NCI-H1048 (cell line): ENCODE measurements around the gene FOXB2.
"Not testable (repeated sequence)": the region's sequence is repeated elsewhere in the genome, so short reads cannot be mapped to it uniquely, and the experiment has no call there.

ENCODE experiments used
- DNase-seq: peaks from one replicate; lab custom pipeline; 2025; lab: John Stamatoyannopoulos, UW

Gene FOXB2

DNA sequence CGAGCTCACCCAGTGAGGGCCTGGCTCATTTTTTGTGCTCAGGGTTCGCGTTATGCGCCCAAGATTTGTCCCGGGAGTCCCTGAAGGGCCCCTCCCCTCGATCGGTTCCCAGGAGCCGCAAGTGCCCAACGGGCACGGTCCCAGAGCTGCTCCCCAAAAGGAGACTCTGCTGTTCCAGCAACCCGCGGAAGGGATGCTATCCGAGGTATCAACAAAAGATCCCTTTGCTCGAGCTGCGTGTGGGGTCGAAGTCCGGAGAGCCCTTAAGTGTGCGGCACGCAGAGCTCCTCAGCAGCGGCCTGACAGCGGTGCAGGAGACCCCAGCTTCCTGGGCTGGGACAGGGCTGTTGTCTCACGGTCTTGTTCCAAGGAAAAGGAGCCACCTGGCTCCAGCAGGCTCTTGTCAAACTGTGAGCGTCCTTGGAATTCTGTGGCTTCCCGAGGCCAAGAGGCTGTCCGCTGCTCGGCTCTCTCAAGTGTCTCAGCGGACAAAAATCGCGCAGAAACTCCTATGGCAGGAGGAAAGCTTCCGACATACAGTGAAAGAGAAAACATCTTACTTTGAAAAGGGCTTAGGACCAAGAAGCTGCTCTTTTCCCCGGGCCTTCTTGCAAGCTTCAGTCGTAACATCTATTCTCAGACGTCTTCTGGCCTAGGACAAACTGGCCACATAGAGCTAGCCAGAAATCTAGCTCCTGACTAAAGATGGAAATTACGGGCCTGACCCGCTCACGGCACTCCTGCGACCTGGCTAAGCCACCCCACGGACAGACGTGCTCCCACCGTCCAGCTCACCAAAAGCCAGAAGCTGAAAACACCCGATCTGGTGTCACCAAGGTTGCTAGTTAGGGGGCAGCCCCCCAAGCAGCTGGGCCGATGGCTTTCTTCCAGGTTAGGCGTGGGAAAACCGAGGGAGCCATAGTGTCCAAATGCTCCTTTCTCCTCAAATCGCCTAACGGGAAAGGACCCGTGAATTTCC is 2.6 kb upstream of the FOXB2 start:
- no peak for DNase-seq

DNA sequence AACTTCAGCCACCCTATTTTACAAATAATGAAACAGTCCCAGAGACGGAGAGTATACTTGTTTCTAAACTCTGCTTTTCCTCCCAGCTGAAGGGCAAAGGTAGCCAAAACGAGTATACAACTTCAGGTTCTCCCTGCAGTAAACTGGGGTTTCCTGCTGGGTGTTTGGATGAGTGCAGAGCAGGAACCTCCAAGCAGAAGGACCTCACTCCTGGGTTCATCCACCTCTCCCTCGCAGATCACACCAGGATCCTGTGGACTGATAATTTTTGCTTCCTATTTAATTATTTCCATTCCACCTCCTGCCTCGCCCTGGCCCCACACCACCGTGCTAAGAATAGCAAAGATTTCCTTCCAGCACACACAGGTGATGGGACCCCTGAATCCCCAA is 2.0 kb upstream of the FOXB2 start:
- no peak for DNase-seq

DNA sequence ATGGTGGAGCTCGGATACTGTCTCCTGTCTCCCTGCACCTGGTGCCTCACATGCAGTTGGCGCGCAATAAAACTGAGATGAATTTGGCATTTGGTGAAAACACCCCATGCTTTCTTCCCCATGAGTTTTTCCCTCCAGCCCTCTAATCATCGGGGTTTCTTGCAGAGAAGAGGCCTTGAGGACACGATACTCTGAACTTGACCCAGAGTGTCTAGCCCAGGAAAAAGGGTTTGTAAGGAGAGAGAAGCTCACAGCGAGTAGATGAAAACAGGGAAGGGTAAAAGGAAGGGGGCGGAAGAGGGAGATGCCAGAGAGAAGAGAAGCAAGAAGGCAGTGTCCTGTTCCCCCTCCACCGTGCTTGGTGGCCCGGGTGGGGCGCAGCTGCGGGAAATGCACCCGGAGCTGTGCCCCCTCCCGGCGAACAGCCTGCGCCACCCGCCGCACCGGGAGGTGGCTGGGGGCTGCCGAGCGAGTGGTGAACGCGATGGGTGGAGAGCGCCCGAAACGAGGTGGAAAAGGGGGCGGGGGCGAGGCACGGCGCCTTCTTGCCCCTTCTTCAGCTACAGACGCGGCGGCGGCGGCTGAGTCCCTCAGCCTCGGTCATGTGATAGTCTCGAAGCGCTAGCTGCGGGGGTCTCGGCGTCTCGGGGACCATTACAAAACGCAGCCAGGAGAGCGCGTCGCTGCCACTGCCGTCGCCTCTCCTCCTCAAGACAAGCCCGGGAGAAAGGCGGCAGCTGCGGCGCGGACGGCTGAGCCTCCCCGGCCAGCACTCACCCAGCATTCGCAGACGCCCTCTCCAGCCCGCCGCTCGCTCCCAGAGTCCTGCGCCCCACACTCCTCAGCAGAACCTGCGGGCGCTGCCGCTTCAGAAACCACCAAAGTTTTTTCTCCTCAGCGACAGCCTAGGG is 1.1 kb upstream of the FOXB2 start:
- no peak for DNase-seq

DNA sequence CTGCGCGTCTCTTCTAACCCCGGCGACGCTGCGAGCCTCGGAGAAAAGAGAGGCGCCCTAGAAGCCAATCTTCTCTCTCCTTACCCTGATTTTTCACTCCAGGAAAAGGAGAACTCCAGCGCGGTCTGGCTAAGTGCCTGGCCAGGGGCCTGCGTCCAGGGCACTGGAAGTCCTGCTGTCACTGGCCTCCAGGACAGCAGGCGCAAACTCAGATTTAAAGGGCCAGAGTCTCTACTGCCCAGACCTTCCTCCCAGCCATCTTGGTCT is 553 bp upstream of the FOXB2 start:
- no peak for DNase-seq

DNA sequence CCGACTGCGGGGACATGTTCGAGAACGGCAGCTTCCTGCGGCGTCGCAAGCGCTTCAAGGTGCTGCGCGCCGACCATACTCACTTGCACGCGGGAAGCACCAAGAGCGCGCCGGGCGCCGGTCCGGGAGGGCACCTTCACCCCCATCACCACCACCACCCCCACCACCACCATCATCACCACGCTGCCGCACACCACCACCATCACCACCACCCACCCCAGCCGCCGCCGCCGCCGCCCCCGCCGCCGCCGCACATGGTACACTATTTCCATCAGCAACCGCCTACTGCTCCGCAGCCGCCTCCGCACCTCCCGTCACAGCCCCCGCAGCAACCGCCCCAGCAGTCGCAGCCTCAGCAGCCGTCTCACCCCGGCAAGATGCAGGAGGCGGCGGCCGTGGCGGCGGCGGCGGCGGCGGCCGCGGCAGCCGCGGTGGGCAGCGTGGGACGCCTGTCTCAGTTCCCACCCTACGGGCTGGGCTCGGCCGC is 514 bp downstream of the FOXB2 start:
- no peak for DNase-seq

DNA sequence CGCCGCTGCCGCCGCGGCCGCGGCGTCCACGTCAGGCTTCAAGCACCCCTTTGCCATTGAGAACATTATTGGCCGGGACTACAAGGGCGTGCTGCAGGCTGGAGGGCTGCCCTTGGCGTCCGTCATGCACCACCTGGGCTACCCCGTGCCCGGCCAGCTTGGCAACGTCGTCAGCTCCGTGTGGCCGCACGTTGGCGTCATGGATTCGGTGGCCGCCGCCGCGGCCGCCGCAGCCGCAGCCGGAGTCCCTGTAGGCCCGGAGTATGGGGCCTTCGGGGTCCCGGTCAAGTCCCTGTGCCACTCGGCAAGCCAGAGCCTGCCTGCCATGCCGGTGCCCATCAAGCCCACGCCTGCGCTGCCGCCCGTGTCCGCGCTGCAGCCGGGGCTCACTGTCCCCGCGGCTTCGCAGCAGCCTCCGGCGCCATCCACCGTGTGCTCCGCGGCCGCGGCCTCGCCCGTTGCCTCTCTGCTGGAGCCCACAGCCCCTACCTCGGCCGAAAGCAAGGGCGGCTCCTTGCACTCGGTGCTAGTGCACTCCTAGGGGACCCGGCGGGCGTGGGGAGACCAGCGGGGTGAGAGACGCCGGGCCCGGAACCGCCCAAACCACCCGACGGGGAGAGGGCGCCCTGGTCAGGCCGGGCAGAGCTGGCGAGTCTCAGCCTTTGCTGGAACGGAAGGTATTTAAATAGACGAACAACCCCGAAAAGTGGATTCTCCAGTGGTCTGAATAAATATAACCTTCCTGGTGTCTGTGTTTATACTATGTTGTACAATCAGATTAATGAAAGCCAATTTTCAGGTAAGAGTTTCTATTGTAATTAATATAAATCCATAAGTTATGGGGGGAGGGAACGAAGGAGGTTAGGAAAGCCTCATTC is 1.2 kb downstream of the FOXB2 start:
- DNase-seq: no peak

DNA sequence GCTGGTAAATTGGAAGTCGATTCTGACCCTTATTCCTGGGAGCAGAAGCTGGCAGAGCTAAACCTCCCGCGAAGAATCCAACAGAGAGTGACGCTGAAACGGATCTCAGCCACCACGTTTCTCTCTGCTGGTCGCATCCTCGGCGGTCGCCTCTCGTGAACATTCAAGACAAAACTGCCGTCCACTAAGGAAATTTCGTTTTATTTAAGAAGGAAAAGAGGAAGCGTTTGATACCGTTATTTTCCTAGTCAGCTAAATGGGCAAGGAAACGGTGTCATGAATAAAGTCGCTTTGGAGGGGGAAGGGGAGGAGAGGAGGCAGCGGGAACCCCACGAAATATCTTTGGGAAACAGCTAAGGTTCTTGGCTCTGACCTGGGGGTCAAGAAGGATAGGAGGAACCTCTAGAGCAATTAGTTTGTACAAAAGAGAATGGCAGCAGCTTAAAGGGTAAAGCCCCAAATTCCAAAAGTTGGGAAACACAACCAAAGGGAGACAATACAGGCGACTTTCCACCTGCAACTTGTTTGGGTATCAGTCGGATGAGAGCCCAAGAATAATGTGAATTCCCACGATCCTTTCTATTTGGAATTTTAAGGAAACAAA is 1.9 kb downstream of the FOXB2 start:
- no peak for DNase-seq

DNA sequence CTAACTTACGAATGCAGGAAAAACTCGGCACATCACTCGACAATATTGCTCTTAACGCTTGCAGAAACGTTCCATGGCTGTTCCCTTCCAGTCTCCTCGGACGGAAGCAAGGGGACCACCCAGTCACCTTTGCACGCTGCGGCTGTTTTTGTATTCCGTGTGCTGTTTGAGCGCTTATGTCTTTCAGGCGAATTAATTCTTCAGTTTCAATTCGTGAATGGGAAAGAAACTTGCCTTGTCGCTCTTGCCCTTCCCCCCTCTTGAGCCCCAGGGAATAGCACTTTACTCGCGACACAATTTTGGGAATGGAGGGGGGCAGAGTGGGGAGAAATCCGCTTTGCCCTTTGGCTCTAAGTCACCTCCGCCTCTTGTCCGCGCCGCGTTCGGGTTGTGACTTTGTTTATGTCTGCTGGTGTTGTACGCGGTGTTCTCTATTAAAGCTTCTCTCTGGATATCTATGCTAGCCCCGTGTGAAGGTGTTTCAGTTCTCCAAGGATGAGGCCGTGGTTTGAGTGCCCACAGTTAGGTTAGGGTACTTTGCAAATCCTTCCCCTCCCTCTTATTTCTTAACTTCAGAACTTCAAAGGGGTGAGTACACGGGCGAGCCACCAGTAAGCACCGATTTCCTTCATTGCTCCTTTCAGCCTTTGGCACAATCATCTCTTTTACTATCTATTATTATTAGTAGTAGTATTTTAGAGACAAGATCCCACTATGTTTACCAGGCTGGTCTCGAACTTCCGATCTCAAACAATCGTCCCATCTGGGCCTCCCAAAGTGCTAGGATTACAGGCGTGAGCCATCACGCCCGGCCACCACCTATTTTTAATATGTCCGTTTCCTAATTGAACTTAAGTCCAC is 2.7 kb downstream of the FOXB2 start:
- DNase-seq: no peak

DNA sequence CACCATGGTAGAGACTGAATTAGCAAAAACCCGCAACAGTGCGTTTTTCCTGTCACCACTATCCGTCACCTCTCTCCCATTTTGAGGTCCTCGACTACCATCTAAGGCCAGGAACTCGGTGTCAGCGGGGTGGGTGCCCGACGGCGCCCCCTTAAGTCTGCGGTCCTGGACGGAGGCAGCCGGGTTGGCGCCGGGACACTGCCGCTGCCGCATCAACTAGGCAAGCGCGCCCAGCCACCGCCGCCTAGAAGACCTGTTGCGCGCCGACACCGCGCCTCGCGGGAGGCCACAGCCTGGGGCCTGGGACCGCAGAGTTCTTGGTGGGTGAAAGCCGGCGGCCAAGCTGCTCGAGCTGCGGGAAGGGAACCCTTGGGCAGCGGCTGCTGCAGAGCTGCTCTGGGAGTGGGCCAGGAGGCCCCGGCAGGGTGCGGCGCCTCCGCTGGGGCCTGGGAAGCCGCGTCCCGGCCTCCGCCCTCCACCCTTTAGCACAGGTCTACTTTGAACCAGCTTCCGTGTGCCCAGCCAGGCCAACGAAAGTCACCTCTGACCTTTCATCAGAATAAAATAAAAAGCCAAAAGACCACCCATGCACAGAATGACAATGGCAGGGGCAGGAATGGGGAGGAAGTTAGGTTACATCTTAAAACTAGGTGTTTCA is 3.5 kb downstream of the FOXB2 start:
- no peak for DNase-seq

DNA sequence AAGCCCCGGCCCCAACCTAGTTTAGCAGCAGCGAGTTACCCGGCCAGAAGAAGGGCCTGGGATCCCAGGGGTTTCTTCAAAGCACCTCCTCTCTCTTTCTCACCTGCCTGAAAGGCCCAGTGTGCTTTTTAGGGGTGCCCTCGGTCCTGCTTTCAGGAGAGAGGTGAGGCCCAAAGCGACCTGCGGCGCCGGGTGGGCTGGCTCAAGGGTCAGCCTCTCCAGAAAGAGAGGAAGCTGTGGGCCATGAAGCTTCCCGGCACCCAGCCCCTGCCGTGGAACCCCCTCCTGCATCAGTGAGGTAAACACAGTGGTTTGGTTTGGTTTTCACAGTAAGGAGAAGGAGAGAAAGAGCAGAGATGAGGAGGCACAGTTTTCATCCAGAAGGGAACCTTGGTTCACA is 4.3 kb downstream of the FOXB2 start:
- no peak for DNase-seq

DNA sequence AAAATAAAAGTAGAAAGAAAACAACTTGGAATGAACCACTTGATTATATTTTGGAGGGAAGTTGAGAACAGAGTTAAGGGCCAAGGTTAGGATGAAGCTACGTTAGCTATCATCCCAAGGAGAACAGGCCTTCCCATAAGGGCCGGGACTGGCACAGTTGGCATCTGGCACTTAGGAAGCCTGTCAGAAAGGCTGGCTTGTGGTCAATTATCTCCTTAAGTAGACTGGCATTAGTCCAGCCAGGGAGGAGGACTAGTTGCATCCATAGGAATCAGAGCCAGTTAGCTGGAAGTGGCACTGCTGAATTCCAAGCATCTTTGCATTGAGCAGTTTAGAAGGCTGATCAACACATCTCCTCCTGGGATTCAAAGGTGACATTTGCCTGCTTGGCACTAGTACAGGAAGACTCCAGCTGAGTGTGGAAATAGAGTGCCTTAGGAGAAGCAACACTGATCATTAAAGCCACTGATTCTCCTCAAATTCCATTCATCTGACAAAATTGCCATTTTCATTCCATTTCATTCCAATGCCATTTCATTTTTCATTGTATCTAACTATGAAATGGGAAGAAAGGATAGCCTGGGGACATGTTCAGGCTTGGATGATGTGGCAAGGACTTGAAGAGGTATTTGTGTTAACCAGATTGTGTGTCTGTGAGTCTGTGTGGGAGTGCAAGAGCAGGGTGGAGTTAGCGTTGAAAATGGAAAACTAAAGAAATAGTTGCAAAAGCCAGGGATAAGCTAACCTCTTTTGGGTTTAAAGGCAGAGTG is 5.5 kb downstream of the FOXB2 start:
- DNase-seq: no peak

DNA sequence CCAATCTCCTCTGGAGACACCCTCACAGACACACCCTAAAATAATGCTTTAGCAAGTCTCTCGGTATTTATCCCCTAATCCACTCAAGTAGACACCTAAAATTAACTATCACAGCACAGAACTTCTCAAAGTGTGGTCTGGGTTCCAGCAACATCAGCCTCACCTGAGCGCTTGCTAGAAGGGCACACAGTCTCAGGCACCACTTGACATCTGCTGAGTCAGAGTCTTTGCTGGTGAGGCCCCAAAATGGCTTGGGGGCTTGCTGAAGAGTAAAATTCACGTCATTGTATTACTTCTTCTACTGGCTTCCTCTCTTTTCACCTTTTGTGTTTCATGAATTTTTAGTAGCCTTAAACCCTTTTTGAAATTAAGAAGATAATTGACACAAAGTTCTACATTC is 9.0 kb downstream of the FOXB2 start:
- no peak for DNase-seq

DNA sequence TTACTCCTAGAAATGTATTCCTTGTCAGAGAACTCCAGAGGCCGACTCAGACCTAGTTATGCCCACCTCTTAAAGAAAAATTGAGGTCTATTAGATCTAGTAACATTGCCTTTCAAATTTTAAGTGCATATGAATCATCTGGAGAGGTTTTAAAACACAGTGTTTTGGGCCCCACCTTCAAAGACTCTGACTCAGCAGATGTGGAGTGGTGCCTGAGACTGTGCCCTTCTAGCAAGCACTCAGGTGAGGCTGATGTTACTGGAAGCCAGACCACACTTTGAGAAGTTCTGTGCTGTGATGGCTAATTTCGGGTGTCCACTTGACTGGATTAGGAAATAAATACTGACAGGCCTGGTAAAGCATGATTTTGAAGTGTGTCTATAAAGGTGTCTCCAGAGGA is 10.6 kb downstream of the FOXB2 start:
- DNase-seq: no peak

DNA sequence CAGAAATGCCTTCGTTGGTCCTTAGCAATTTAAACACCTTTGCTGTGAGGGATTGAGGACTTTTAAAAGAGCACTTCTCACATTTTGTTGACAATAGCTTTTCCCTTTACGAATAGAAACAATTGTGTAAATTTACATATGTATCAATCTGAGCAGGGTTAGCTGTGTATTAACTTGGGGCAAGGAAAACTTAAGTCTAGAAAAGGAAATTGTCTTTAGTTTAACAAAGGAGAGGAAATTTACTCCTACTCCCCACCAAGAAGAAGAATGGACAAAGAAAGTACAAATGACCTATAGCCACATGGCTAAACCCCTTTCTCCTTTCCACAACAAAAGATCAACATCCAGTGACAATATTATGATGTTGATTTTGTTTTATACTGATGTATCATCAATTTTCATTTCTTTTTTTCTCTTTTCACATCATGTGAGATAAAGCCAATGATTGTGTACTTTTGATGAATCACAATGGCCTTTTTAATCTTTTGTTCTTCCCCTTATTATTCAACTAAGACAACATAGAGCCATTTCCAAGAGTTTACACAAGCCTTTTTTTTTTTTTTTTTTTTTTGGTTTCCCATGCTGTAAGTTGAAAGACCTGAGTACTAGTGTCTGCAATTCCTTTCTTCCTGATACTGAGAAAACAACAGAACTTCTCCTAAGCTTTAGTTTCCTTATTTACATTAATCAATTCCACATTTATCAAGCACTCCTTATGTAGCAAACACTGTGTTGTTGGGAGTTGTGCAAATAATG is 19.0 kb downstream of the FOXB2 start:
- no peak for DNase-seq

DNA sequence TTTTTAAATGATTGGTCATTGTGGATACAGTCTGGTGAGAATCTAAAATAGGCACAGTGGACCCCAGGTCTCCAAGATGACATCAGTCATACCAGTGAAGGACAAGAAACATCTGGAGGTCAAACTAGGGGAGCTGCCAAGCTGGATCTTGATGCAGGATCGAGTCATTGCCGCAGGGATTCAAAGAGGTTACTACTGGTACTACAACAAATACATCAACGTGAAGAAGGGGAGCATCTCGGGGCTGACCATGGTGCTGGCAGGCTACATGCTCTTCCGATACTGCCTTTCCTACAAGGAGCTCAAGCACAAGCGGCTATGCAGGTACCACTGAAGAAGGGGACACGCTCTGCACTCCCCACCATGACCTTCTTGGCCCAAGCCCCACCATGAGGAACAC is 20.9 kb downstream of the FOXB2 start:
- DNase-seq: no peak

DNA sequence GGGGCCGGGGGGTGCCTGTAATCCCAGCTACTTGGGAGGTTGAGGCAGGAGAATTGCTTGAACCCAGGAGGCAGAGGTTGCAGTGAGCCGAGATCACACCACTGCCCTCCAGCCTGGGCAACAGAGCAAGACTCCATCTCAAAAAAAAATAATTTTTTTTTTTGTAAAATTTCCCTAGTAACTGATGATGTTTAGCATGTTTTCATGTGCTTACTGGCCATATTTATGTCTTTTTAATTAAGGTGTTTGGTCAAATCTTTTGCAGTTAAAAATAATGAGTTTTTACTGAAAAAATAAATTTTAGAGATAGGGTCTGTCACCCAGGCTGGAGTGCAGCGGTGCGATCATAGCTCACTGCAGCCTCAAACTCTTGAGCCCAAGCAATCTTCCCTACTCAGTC is 24.3 kb downstream of the FOXB2 start:
- not testable (repeated sequence) for DNase-seq

DNA sequence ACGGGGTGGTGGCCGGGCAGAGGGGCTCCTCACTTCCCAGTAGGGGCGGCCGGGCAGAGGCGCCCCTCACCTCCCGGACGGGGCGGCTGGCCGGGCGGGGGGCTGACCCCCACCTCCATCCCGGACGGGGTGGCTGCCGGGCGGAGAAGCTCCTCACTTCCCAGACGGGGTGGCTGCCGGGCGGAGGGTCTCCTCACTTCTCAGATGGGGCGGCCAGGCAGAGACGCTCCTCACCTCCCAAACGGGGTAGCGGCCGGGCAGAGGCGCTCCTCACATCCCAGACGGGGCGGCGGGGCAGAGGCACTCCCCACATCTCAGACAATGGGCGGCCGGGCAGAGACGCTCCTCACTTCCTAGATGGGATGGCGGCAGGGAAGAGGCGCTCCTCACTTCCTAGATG is 41.2 kb downstream of the FOXB2 start:
- not testable (repeated sequence) for DNase-seq

DNA sequence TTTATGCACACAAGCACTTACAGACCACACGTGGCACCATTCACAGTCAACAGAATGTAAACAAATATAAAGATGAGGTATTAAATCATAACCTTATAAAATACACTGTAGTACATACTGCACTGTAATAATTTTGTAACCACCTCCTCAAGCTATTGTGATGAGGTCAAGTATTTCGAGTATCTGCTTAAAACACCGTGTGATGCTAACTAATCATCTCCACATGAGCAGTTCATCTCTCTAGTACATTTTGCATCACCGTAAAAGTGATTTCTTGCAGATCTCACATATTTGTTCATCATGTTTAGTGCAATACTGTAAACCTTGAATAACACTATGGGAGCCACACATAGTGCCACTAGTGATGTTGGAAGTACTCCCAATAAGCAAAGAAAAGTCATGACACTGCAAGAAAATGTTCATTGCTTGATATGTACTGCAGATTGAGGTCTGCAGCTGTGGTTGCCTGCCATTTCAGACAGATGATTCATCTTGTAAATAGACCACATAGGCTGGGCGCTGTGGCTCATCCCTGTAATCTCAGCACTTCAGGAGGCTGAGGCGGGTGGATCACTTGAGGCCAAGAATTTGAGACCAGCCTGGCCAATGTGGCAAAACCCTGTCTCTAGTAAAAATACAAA is 44.3 kb downstream of the FOXB2 start:
- DNase-seq: no peak
